GM23248 (cell line): ENCODE measurements around the gene LSP1. TPM values are rescaled to one million over a fixed set of nuclear protein-coding genes. Genes with fewer than 3 reads are reported as not detected.

Source experiments
- DNase-seq: peaks from one replicate; pipeline ENCODE4 v3.0.0-alpha.2; 2015
- H2AFZ ChIP-seq: fragments of 200-600 bp; sonication (generic); 2 replicates; pipeline ENCODE4 v1.6.1; 2016; ENCODE audit warnings: antibody characterized with exemption
- H3F3A ChIP-seq: fragments of 200-600 bp; sonication (generic); 2 replicates; pipeline ENCODE4 v1.6.1; 2016; ENCODE audit warnings: mild to moderate bottlenecking, antibody characterized with exemption, mixed run types; ENCODE audit not compliant: insufficient read depth
- H3K27ac ChIP-seq: fragments of 200-600 bp; sonication (generic); 2 replicates; pipeline ENCODE4 v1.5.1; 2016; ENCODE audit warnings: mild to moderate bottlenecking
- H3K27me3 ChIP-seq: fragments of 200-600 bp; sonication (generic); replicated peaks from 2 replicates; pipeline ENCODE4 v1.6.1; 2016; ENCODE audit warnings: mild to moderate bottlenecking; ENCODE audit not compliant: insufficient read depth
- H3K36me3 ChIP-seq: fragments of 200-600 bp; sonication (generic); 2 replicates; pipeline ENCODE4 v1.6.1; 2016; ENCODE audit warnings: low read depth, mild to moderate bottlenecking
- H3K4me1 ChIP-seq: fragments of 200-600 bp; sonication (generic); 2 replicates; pipeline ENCODE4 v1.6.1; 2016; ENCODE audit warnings: mild to moderate bottlenecking; ENCODE audit not compliant: insufficient read depth
- H3K4me2 ChIP-seq: fragments of 200-600 bp; sonication (generic); one replicate; pipeline ENCODE4 v1.6.1; 2016; ENCODE audit warnings: mild to moderate bottlenecking; ENCODE audit not compliant: unreplicated experiment
- H3K4me3 ChIP-seq: fragments of 200-600 bp; sonication (generic); 2 replicates; pipeline ENCODE4 v1.5.1; 2016; ENCODE audit warnings: mild to moderate bottlenecking
- H3K79me2 ChIP-seq: fragments of 200-600 bp; sonication (generic); 2 replicates; pipeline ENCODE4 v1.6.1; 2016; ENCODE audit warnings: mild to moderate bottlenecking; ENCODE audit not compliant: insufficient read depth
- H3K9ac ChIP-seq: fragments of 200-600 bp; sonication (generic); 2 replicates; pipeline ENCODE4 v1.6.1; 2016; ENCODE audit warnings: mild to moderate bottlenecking
- H3K9me2 ChIP-seq: fragments of 200-600 bp; sonication (generic); 2 replicates; pipeline ENCODE4 v1.6.1; 2016; ENCODE audit warnings: mixed run types, mild to moderate bottlenecking, moderate library complexity; ENCODE audit not compliant: insufficient read depth
- H3K9me3 ChIP-seq: fragments of 200-600 bp; sonication (generic); one replicate; pipeline ENCODE4 v1.6.1; 2017; ENCODE audit warnings: low read depth
- H4K20me1 ChIP-seq: fragments of 200-600 bp; sonication (generic); 2 replicates; pipeline ENCODE4 v1.6.0; 2016; ENCODE audit not compliant: insufficient read depth
- EZH2 ChIP-seq: fragments of 200-600 bp; sonication (generic); IDR thresholded peaks from 2 replicates; pipeline ENCODE4 v1.6.1; 2018; ENCODE audit warnings: antibody characterized with exemption, mild to moderate bottlenecking; ENCODE audit not compliant: insufficient read depth, poor library complexity, severe bottlenecking
- EZH2phosphoT487 ChIP-seq: fragments of 200-600 bp; sonication (generic); IDR thresholded peaks from 2 replicates; pipeline ENCODE4 v1.6.1; 2018; ENCODE audit warnings: antibody characterized with exemption, moderate library complexity, mild to moderate bottlenecking, low read depth; ENCODE audit not compliant: insufficient read depth
- WGBS, 2 experiments: methylation state at CpG; one replicate each; pipeline ENCODE4 v1.1.6; 2015 to 2017; ENCODE audit warnings: low lambda C conversion rate in 2 of 2, low coverage in 1 of 2; ENCODE audit errors: missing lambda C conversion rate in 2 of 2; 5-methylcytosine and 5-hydroxymethylcytosine counted together
- in situ Hi-C: fragments of 300-500 bp; cut with MboI; formaldehyde crosslinking; loops from 2 replicates; pipeline ENCODE4 v1.15.0; 2020
- polyA plus RNA-seq: library from polyadenylated mRNA; unstranded; fragments of >200 nt; fragmentation: Nextera tagmentation; extraction: Ambion mirVana; gene quantifications from 2 replicates; pipeline ENCODE4 v1.2.1, GENCODE V29; 2016
- total RNA-seq: library from RNA; depleted of rRNA; stranded (reverse); fragments of >200 nt; shearing (Covaris generic); gene quantifications from 2 replicates; pipeline ENCODE4 v1.2.3, GENCODE V29; 2014

LSP1 gene
- total and polyA plus RNA-seq, 2 experiments from 2014 or later: 0.36 TPM; not detected in 1

DNA sequence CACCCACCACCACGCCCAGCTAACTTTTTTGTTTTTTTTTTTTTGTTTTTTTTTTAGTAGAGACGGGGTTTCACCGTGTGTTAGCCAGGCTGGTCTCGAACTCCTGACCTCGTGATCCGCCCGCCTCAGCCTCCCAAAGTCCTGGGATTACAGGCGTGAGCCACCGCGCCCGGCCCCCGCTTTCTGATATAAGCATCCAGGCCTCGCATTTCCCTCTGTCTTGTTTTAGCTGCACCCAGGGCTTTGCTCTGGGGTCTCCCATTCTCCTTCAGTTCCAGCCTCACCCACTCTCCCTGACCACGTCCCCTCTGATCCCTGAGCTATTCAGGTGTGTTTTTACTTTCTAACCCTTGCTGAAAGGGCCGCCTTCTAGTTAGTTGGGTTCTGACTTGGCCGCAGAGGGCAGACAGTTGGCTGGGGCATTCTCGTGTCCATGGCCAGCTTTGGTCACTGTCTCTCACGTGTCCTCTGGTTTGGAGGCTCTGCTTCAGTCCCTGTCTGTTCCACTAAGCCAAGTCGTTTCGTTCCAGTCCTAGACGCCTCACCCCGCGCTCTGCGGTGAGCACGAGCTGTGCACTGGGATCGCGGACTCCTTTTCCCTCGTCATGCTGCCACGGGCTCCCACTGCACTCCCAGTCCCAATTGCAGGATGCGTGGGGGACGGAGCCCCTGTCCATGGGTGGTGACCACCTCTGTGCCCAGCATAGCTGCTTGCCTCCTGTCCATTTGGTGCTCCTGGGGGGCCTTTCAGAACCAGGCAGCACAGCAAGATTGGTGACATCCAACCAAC lies 60.6 kb downstream of the LSP1 start:
- DNase-seq: no peak
- no peaks in the 10 kb centered on the region for H3K36me3 ChIP-seq
- 80 to 84% methylated on average over 26 to 31 of the region's 31 CpGs for WGBS, 2 experiments

DNA sequence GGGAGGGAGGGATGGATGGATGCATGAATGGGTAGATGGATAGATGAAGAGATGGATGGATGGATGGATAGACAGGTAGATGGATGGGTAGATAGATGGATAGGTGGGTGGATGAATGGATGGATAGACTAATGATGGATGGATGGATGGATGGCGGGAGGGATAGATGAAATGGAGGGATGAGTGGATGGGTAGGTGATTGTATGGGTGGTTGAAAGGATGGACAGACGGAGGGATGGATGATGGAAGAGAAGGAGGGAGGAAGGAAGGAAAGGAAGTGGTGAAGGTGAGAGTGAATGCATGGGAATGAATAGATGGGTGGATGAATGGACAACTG lies 62.9 kb downstream of the LSP1 start:
- Histone ChIP-seq H4K20me1 (no peaks in the 10 kb centered on the region), H2AFZ (no peak overlapping the region), H3K4me3 (no peak overlapping the region), H3K36me3 (no peaks in the 10 kb centered on the region), H3K9me3 (no peaks in the 10 kb centered on the region), H3K4me2 (no peak overlapping the region), H3K79me2 (no peaks in the 10 kb centered on the region), H3K9me2 (no peaks in the 10 kb centered on the region), H3F3A (no peaks in the 10 kb centered on the region), H3K27me3 (peaks cover 3% of the 10 kb centered on the region), H3K9ac (no peak overlapping the region), H3K4me1 (no peaks in the 10 kb centered on the region), H3K27ac (no peak overlapping the region)
- in situ Hi-C loops: no loop called here
- no peak for TF ChIP-seq EZH2
- TF ChIP-seq EZH2phosphoT487: no peak
- 60 to 69% methylated on average over 2 of the region's 2 CpGs for WGBS, 2 experiments
- DNase-seq: no peak

More for the DNA sequence above, 60.6 kb downstream of the LSP1 start:
- Histone ChIP-seq H3K4me1 (0 out of 2 replicates have a peak, but pooled peaks cover 2% of the 10 kb centered on the region), H3K27me3 (peaks cover 8% of the 10 kb centered on the region), H3K27ac (no peak overlapping the region), H3K9ac (no peak overlapping the region), H3K4me2 (no peak overlapping the region), H3K9me3 (no peaks in the 10 kb centered on the region), H3K4me3 (no peak overlapping the region), H3F3A (no peaks in the 10 kb centered on the region), H2AFZ (no peak overlapping the region), H3K79me2 (no peaks in the 10 kb centered on the region), H3K9me2 (no peaks in the 10 kb centered on the region), H4K20me1 (no peaks in the 10 kb centered on the region)
- no peak for TF ChIP-seq EZH2
- TF ChIP-seq EZH2phosphoT487: no peak
- in situ Hi-C loops: no loop called here

DNA sequence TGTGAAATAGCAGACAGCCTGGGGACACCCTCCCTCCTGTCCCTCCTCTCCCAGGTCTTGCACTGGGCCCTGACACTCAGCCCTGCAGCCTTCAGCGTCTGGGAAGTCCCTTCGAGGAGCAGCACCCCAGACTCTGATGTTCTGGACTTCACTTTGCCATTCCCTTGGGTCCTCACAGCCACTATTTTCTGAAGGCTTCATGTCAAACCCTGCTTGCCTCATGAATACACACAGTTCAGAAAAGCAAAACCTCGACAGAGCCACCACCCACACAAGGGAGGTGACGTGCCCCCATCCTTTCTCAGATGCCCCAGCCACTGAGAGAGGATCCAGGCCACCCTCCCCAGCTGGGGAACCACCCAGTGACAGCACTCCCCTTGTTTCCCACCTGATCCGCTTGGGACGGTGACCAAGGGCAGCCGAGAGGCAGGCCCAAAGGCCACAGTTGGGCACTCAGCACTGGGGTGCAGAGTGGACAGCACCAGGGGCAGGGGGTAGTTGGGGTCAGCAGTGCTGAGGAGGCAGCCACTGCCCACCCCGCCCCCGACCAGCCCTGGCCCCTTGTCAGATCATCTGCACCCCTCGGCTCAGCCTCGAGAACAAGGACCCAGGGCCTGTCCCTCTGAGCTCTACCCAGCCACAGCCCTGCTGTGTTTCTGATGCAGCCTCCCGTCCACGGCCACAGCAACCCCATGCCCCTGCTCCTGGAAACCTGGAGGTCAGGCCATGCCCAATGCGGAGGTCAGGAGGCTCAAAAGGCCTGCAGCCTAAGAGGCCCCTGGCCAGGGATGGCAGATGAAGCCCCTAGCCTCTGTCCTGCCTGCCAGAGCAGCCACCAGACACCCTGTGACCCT lies 63.5 kb downstream of the LSP1 start:
- H3K9me3 ChIP-seq: no peaks in the 10 kb centered on the region
- no peaks in the 10 kb centered on the region for H3F3A ChIP-seq
- in situ Hi-C loops: no loop called here
- no peaks in the 10 kb centered on the region for H3K79me2 ChIP-seq
- H3K9me2 ChIP-seq: no peaks in the 10 kb centered on the region
- no peaks in the 10 kb centered on the region for H4K20me1 ChIP-seq
- no peak overlapping the region for H3K4me3 ChIP-seq
- no peaks in the 10 kb centered on the region for H3K36me3 ChIP-seq
- peaks cover 3% of the 10 kb centered on the region; the same call in 1 of the 2 replicates for H3K27me3 ChIP-seq
- 29 to 39% methylated on average over 13 to 14 of the region's 14 CpGs for WGBS, 2 experiments
- no peak overlapping the region for H3K9ac ChIP-seq
- H2AFZ ChIP-seq: no peak overlapping the region
- no peak for DNase-seq
- no peak overlapping the region for H3K4me2 ChIP-seq
- H3K27ac ChIP-seq: no peak overlapping the region
- no peaks in the 10 kb centered on the region for H3K4me1 ChIP-seq
- TF ChIP-seq EZH2phosphoT487 (no peak), EZH2 (no peak)

DNA sequence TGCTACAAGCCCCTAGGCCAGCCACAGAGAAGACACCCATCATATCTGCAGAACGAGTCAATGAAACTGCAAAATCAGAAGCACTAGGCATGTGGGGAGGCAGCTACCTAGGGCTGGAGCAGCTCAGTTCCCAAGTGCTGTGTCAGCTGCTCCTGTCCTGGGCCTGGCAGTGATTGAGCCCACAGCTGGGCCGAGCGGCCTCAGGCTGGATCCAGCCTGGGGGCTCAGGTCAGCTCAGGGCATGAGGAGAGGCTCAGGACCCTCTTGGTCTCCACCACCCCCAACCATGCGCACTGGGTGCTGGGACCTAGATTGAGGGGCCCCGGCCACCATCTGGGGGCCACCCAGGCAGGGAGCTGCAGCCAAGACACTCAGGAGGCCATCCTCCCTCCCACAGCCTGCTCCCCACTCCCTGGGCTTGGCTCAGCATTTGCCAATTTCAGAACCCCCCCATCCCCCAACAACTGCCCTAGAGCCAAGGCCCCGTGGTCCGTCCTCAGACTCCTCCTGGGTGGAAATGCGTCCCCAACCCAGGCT lies 64.2 kb downstream of the LSP1 start:
- in situ Hi-C loops: no loop called here
- Histone ChIP-seq H3K4me3 (no peak overlapping the region), H4K20me1 (no peaks in the 10 kb centered on the region), H2AFZ (no peak overlapping the region), H3K36me3 (no peaks in the 10 kb centered on the region), H3F3A (no peaks in the 10 kb centered on the region), H3K9me2 (no peaks in the 10 kb centered on the region), H3K4me2 (no peak overlapping the region), H3K9ac (no peak overlapping the region), H3K79me2 (no peaks in the 10 kb centered on the region), H3K27ac (no peak overlapping the region), H3K27me3 (peaks cover 3% of the 10 kb centered on the region; the same call in 1 of the 2 replicates), H3K9me3 (no peaks in the 10 kb centered on the region), H3K4me1 (no peaks in the 10 kb centered on the region)
- DNase-seq: no peak
- TF ChIP-seq EZH2phosphoT487: no peak
- no peak for TF ChIP-seq EZH2
- 18 to 26% methylated on average over 4 to 8 of the region's 8 CpGs for WGBS, 2 experiments
